K562 (cell line): ENCODE results near the gene FRMD5. TPM values are rescaled to one million over a fixed set of nuclear protein-coding genes. Genes with fewer than 3 reads are reported as not detected.

ENCODE experiments used
- CXXC5 ChIP-seq: fragments of 250-450 bp; sonication (Bioruptor Pico); IDR thresholded peaks from 2 replicates; pipeline ENCODE4 v1.8.0; 2022; ENCODE audit warnings: inconsistent platforms, mild to moderate bottlenecking, moderate library complexity
- DNMT1 ChIP-seq: fragments of 450-650 bp; IDR thresholded peaks from 2 replicates; pipeline ENCODE4 v1.6.1; 2016; ENCODE audit warnings: antibody characterized with exemption, mild to moderate bottlenecking
- EWSR1 ChIP-seq: fragments of 450-650 bp; IDR thresholded peaks from 2 replicates; pipeline ENCODE4 v1.6.1; 2018; ENCODE audit warnings: borderline replicate concordance, mild to moderate bottlenecking, low read depth, moderate library complexity; ENCODE audit not compliant: partially characterized antibody
- MEF2D ChIP-seq: conservative IDR thresholded peaks from 2 replicates; pipeline ENCODE4 v1.6.1; 2016; ENCODE audit warnings: low read depth, missing genetic modification characterization, missing compliant biosample characterization
- NEUROD1 ChIP-seq: fragments of 150-350 bp; IDR thresholded peaks from 2 replicates; pipeline ENCODE4 v1.6.1; 2014; ENCODE audit warnings: borderline replicate concordance, low read length, low read depth; ENCODE audit not compliant: partially characterized antibody
- PTTG1 ChIP-seq: fragments of 450-650 bp; IDR thresholded peaks from 2 replicates; pipeline ENCODE4 v1.6.1; 2016; ENCODE audit warnings: low read depth, mild to moderate bottlenecking, missing genetic modification characterization, missing compliant biosample characterization
- RBM34 ChIP-seq: fragments of 200-400 bp; formaldehyde crosslinking; IDR thresholded peaks from 2 replicates; pipeline ENCODE4 v1.6.1; 2018; ENCODE audit warnings: low read length, borderline replicate concordance; ENCODE audit not compliant: insufficient read depth
- RFX5 ChIP-seq: IDR thresholded peaks from 2 replicates; pipeline ENCODE4 v1.6.1; 2011; ENCODE audit warnings: low read depth, mild to moderate bottlenecking, improper control_type of control experiment, low read length
- SMARCA5 ChIP-seq: fragments of 450-650 bp; IDR thresholded peaks from 2 replicates; pipeline ENCODE4 v1.6.1; 2016
- SOX6 ChIP-seq: fragments of 450-650 bp; IDR thresholded peaks from 2 replicates; pipeline ENCODE4 v1.6.1; 2014; ENCODE audit warnings: mild to moderate bottlenecking
- SRSF3 ChIP-seq: fragments of 200-400 bp; formaldehyde crosslinking; IDR thresholded peaks from 2 replicates; pipeline ENCODE4 v1.6.1; 2016; ENCODE audit warnings: mild to moderate bottlenecking, low read length, moderate library complexity; ENCODE audit not compliant: insufficient read depth
- TEAD1 ChIP-seq, 2 experiments: fragments of 450-650 bp in 1 of 2; sonication (generic) in 1 of 2; formaldehyde crosslinking; IDR thresholded peaks; 2 replicates each; pipeline versions ENCODE4 v1.4.0 to v1.8.0; 2020 to 2022; ENCODE audit warnings: mild to moderate bottlenecking in 2 of 2, missing genetic modification reagents in 1 of 2
- XRCC5 ChIP-seq: fragments of 200-400 bp; formaldehyde crosslinking; IDR thresholded peaks from 2 replicates; pipeline ENCODE4 v1.6.1; 2017; ENCODE audit warnings: low read depth, mild to moderate bottlenecking, low read length
- ZNF174 ChIP-seq: fragments of 250-450 bp; sonication (Bioruptor Pico); IDR thresholded peaks from 2 replicates; pipeline ENCODE4 v1.4.0; 2020; ENCODE audit warnings: mild to moderate bottlenecking
- ZNF589 ChIP-seq: fragments of 200-800 bp; sonication (Bioruptor generic); IDR thresholded peaks from 2 replicates; pipeline ENCODE4 v1.6.1; 2016; ENCODE audit warnings: low read depth, missing genetic modification characterization, missing compliant biosample characterization
- ZNF764 ChIP-seq: fragments of 250-450 bp; sonication (Bioruptor Pico); IDR thresholded peaks from 2 replicates; pipeline ENCODE4 v1.4.0; 2020; ENCODE audit warnings: low read depth, mild to moderate bottlenecking, moderate library complexity
- polyA plus RNA-seq, 8 experiments: library from polyadenylated mRNA; depleted of rRNA in 4 of 8; stranded (reverse) in 5 of 8; unstranded in 3 of 8; fragments of >200 nt; fragmentation: Nextera tagmentation in 2 of 8; fragmentation: Illumina TruSeq in 1 of 8; extraction: Ambion mirVana in 2 of 8; extraction: Trizol in 1 of 8; gene quantifications; 2 replicates each; pipeline versions ENCODE4 v1.2.1 to v1.2.3, GENCODE V29; 2011 to 2014; ENCODE audit warnings: inconsistent platforms in 1 of 8, missing spikeins in 1 of 8
- total RNA-seq, 7 experiments: library from RNA; depleted of rRNA in 6 of 7; stranded (reverse); fragments of >200 nt in 6 of 7; fragmentation: Illumina TruSeq in 2 of 7; extraction: Trizol in 2 of 7; gene quantifications; 2 replicates each; pipeline versions ENCODE4 v1.2.1 to v1.2.3, GENCODE V29; 2011 to 2021; ENCODE audit warnings: low replicate concordance in 1 of 7
- TF ChIP-seq, protein P1 (sequence below): fragments of 250-450 bp; sonication (Bioruptor Pico); IDR thresholded peaks from 2 replicates; pipeline ENCODE4 v1.5.0; 2022; ENCODE audit warnings: mild to moderate bottlenecking
- TF ChIP-seq, protein P2 (sequence below): fragments of 450-650 bp; IDR thresholded peaks from 2 replicates; pipeline ENCODE4 v1.7.0; 2016; ENCODE audit warnings: borderline replicate concordance
- TF ChIP-seq, protein P3 (sequence below): fragments of 450-650 bp; IDR thresholded peaks from 2 replicates; pipeline ENCODE4 v1.6.1; 2017; ENCODE audit warnings: antibody characterized with exemption, mild to moderate bottlenecking

Gene FRMD5
- total and polyA plus RNA-seq, 9 of the 15 experiments (the other 6 are each of a cell fraction or from before 2014, with no cell fraction given) = 0.13 to 0.38 TPM; not detected in 7

DNA sequence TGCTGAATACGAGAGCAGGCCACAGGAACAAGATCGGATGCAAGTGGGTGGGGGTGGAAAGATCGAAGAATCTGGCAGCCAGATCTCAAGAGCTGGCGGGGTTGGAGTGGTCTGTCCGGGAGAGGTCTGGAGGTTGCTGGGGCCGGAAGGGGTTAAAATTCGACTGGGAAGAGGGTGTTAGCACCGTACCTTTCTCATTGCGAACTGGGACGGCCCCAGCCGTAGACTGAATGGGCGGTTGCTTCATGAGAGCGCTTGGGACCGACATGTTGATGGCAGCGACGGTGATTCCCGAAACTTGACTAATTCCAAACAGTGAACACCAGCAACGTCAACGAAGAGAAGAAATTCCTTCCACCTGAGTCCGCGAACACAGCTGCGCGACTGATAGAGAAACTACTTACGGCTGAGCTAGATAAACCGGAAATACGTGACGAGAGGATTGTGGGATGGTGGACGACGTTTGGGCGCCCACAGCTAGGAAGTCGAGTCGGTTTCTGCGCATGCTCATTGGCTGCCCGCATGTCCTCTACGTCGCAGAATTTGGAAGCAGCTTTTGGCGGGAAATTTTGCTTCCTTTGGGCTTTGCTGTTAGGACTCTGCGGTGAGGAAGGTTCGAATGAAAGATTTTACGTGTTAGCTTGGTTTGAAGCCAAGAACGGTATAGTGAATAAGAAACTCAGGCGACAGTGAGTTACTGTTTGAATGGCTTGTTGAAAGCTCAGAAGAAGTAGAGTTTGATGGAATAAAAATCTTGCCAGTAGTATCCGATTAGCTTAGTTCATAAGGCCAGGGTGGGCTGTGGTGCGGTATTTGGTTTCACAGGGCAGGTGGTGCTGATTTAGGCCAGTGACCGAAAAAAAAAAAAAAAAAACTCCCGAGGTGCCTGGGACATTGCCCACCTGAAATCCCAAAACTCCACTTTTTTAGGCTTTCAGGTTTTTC is 370.5 kb downstream of the FRMD5 start, which contains the start of gene MFAP1 (continued):
- TF ChIP-seq RBM34 (no peak), PTTG1 (tag) (no peak; the same call in 1 of the 2 replicates), MEF2D (tag) (no peak), ZNF174 (CRISPR knock-in tag) (no peak), CXXC5 (CRISPR knock-in tag) (peak; percentile 83), ZNF589 (CRISPR knock-in tag) (peak; percentile 64; the same call in 1 of the 2 replicates), XRCC5 (peak; percentile 45; the same call in 1 of the 2 replicates), TEAD1 (CRISPR knock-in tag; IDR thresholded peaks at IDR 0.05) (peak in 1 of 2 experiments; percentile 77; a peak in 1 of 4 replicates), DNMT1 (no peak), RFX5 (no peak), SRSF3 (no peak), ZNF764 (CRISPR knock-in tag) (no peak), EWSR1 (no peak), SMARCA5 (peak; percentile 27; the same call in 1 of the 2 replicates), SOX6 (peak; percentile 55), NEUROD1 (no peak)
- TF ChIP-seq, protein P1, sequence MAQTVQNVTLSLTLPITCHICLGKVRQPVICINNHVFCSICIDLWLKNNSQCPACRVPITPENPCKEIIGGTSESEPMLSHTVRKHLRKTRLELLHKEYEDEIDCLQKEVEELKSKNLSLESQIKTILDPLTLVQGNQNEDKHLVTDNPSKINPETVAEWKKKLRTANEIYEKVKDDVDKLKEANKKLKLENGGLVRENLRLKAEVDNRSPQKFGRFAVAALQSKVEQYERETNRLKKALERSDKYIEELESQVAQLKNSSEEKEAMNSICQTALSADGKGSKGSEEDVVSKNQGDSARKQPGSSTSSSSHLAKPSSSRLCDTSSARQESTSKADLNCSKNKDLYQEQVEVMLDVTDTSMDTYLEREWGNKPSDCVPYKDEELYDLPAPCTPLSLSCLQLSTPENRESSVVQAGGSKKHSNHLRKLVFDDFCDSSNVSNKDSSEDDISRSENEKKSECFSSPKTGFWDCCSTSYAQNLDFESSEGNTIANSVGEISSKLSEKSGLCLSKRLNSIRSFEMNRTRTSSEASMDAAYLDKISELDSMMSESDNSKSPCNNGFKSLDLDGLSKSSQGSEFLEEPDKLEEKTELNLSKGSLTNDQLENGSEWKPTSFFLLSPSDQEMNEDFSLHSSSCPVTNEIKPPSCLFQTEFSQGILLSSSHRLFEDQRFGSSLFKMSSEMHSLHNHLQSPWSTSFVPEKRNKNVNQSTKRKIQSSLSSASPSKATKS (CRISPR knock-in tag) = no peak
- TF ChIP-seq, protein P2, sequence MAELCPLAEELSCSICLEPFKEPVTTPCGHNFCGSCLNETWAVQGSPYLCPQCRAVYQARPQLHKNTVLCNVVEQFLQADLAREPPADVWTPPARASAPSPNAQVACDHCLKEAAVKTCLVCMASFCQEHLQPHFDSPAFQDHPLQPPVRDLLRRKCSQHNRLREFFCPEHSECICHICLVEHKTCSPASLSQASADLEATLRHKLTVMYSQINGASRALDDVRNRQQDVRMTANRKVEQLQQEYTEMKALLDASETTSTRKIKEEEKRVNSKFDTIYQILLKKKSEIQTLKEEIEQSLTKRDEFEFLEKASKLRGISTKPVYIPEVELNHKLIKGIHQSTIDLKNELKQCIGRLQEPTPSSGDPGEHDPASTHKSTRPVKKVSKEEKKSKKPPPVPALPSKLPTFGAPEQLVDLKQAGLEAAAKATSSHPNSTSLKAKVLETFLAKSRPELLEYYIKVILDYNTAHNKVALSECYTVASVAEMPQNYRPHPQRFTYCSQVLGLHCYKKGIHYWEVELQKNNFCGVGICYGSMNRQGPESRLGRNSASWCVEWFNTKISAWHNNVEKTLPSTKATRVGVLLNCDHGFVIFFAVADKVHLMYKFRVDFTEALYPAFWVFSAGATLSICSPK = no peak
- TF ChIP-seq, protein P3, sequence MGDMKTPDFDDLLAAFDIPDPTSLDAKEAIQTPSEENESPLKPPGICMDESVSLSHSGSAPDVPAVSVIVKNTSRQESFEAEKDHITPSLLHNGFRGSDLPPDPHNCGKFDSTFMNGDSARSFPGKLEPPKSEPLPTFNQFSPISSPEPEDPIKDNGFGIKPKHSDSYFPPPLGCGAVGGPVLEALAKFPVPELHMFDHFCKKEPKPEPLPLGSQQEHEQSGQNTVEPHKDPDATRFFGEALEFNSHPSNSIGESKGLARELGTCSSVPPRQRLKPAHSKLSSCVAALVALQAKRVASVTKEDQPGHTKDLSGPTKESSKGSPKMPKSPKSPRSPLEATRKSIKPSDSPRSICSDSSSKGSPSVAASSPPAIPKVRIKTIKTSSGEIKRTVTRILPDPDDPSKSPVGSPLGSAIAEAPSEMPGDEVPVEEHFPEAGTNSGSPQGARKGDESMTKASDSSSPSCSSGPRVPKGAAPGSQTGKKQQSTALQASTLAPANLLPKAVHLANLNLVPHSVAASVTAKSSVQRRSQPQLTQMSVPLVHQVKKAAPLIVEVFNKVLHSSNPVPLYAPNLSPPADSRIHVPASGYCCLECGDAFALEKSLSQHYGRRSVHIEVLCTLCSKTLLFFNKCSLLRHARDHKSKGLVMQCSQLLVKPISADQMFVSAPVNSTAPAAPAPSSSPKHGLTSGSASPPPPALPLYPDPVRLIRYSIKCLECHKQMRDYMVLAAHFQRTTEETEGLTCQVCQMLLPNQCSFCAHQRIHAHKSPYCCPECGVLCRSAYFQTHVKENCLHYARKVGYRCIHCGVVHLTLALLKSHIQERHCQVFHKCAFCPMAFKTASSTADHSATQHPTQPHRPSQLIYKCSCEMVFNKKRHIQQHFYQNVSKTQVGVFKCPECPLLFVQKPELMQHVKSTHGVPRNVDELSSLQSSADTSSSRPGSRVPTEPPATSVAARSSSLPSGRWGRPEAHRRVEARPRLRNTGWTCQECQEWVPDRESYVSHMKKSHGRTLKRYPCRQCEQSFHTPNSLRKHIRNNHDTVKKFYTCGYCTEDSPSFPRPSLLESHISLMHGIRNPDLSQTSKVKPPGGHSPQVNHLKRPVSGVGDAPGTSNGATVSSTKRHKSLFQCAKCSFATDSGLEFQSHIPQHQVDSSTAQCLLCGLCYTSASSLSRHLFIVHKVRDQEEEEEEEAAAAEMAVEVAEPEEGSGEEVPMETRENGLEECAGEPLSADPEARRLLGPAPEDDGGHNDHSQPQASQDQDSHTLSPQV = peak; percentile 96
